ENCODE data around the gene FGFRL1. TPM values are rescaled to one million over a fixed set of nuclear protein-coding genes. Genes with fewer than 3 reads are reported as not detected.
A peak's percentile ranks its signal among the peaks of the same experiment; 100 is the strongest.

The FGFRL1 gene
- total and polyA plus RNA-seq, 4 donors, result 6.9 to 32.9 (median 24.2) TPM

DNA sequence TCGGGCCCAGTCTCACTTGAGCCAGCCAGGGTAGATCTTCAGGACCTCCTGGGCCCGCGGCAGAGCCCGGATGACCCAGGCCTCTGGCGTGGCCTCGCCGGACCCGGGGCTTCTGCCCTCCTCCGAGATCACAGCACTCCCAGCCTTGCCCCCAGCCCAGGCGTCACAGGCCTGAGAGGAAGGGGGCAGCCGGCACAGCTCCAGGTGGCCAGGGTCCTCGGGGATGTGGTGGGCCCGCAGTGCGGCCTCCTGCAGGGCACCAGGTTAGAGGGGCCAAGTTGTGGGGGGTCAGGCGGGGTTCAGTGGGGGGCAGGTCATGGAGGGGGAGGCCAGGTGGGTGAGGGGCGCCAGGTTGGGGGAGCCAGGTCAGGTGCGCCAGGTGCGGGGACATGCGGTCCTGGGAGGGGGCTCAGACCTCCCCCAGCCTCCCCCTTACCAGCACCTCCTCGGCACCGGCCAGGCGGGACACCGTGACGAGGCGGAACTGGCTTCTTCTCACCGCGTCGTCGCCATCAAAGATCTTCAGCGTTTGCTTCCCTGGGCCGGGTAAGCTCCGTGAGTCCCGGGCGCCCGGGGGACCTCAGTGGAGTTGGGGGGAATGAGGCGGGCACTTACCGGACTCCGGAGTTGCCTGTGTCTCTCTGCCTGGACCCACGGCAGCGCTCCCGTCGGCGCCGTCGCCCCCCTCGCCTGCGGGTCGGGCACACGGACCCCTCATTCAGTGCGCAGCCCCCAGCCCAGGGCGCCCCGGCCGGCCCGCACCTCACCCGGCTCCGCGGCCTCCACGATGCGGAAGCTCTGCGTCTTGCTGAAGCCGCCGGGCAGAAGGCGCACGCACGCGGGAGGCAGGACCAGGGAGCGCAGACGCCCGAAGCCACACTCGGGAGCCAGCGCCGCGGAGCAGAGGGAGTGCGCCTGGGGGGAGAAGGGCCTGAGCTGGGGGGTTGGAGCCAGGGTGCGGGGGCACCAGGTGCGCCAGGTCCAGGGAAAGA lies 44.0 kb upstream of the FGFRL1 start:
- no peaks in the 10 kb centered on the region for H3K27me3 ChIP-seq (ENCODE audit: control insufficient read depth in 1 of 2, insufficient read depth in 2 of 2, low read length in 1 of 2)
- H3K4me3 ChIP-seq (ENCODE audit: low read length in 2 of 2), result no peak overlapping the region
- H3K4me1 ChIP-seq (ENCODE audit: control insufficient read depth in 1 of 2, insufficient read depth in 2 of 2, low read length in 2 of 2), result no peaks in the 10 kb centered on the region
- intact Hi-C loops (cut with DNase I), result no loop called here
- ATAC-seq (ENCODE audit: low FRiP score) (no peak), DNase-seq (no peak)
- no peak overlapping the region for H3K27ac ChIP-seq (ENCODE audit: low read depth in 1 of 2, low read length in 2 of 2)
- WGBS, 2 donors, result 50 to 51% methylated on average over 67 to 76 of the region's 76 CpGs
- H3K36me3 ChIP-seq (ENCODE audit: control insufficient read depth in 1 of 2, insufficient read depth in 2 of 2, low read length in 1 of 2), result no peaks in the 10 kb centered on the region
- H3K9me3 ChIP-seq (ENCODE audit: control insufficient read depth, low read length), result no peaks in the 10 kb centered on the region

DNA sequence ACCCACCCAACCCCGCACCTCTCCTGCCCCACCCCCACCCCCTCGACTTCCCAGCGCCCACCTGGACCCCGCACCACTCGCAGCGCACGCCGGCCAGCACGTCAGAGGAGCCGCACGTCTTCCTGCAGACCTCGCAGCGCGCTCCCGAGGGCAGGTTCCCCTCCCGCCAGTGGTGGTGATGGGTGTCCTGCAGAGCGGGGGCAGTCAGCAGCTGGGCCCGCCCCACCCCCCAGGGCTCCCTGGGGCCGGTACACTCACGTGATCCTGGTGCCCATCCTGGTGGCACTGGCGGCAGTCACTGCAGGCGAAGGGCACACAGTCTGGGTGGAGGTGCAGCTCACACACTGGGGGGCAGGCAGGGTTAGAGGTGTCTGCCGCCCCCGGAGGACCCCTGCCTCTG lies 43.2 kb upstream of the FGFRL1 start:
- ATAC-seq (ENCODE audit: low FRiP score) (no peak), DNase-seq (no peak)
- WGBS, 2 donors, result 30 to 36% methylated on average over 24 of the region's 24 CpGs
- Histone ChIP-seq H3K4me1 (ENCODE audit: control insufficient read depth in 1 of 2, insufficient read depth in 2 of 2, low read length in 2 of 2) (no peaks in the 10 kb centered on the region), H3K4me3 (ENCODE audit: low read length in 2 of 2) (no peak overlapping the region), H3K9me3 (ENCODE audit: control insufficient read depth, low read length) (no peaks in the 10 kb centered on the region), H3K36me3 (ENCODE audit: control insufficient read depth in 1 of 2, insufficient read depth in 2 of 2, low read length in 1 of 2) (no peaks in the 10 kb centered on the region), H3K27ac (ENCODE audit: low read depth in 1 of 2, low read length in 2 of 2) (no peak overlapping the region), H3K27me3 (ENCODE audit: control insufficient read depth in 1 of 2, insufficient read depth in 2 of 2, low read length in 1 of 2) (no peaks in the 10 kb centered on the region)
- intact Hi-C loops (cut with DNase I), result no loop called here

DNA sequence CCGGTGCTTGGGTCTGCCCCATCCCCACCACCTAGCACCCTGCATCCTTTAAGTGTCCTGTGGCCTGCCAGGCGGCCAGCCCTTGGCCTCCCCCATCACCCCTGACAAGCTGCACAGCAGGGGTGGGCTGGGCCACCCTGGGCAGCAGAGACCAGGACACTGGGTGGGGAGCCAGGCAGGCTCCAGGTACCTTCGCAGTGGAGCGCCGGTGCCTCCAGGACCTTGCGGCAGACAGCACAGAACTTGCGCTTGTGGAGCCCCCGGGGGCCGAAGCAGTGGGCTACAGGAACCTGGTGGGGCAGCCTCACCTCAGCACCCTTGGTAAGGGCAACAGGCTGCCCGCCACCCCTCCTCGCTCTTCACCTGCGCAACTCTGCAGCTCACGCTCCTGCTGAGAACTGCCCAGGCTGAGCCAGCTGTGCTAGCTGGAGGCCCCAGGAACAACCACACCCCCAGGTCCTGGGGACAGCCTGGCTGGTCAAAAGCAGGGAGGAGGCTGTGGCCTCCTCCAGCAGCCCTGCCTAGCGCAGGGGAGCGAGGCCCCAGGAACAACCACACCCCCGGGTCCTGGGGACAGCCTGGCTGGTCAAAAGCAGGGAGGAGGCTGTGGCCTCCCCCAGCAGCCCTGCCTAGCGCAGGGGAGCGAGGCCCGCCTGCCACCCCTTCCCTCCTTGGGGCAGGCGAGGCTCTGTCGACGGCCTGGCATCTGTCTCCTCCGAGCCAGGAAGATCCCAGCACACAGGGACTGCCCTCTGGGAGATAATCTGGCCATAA lies 42.6 kb upstream of the FGFRL1 start:
- intact Hi-C loops (cut with DNase I), result no loop called here

DNA sequence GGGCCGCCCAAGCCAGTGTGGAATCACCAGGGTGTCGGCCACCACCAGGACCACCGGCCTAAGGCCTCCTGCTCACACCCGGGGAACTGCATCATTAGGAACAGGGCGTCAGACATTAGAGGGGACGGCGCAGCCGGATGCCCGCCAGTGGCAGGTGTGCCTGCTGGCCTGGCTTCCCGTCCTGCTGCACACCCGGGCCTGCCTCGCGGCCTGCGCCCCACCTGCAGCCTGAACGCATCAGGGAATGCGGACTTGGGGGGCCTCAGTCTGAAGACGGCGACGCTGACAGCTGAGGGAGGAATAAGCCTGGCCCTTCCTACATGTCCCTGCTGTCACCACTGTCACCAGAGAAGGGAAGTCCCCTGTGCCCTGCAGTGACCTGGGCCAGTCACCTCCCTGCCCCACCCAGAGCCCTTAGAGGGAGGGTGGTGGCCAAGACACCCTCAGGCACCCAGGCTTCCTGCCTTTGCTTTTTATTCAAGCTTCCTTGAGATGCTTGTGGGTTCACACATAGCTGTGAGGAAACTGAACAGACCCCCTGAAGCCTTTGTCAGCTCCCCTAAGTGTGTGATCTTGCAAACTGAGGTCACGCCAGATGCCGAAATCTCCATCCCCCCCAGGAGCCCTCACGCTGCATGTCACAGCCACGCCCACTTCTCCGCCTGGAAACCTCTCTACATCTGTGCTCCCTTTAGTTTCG lies 41.2 kb upstream of the FGFRL1 start:
- H3K4me1 ChIP-seq (ENCODE audit: control insufficient read depth in 1 of 2, insufficient read depth in 2 of 2, low read length in 2 of 2), result no peaks in the 10 kb centered on the region
- intact Hi-C loops (cut with DNase I), result loop anchor here in 1 of 2 donors (5.0 kb wide), 1 partner anchor 38 kb away; the partner anchor contains the start of genes GAK and TMEM175
- WGBS, 2 donors, result 89 to 94% methylated on average over 20 to 25 of the region's 25 CpGs
- DNase-seq (no peak), ATAC-seq (ENCODE audit: low FRiP score) (no peak)
- no peak overlapping the region for H3K27ac ChIP-seq (ENCODE audit: low read depth in 1 of 2, low read length in 2 of 2)
- H3K4me3 ChIP-seq (ENCODE audit: low read length in 2 of 2), result no peak overlapping the region
- no peaks in the 10 kb centered on the region for H3K9me3 ChIP-seq (ENCODE audit: control insufficient read depth, low read length)
- no peaks in the 10 kb centered on the region for H3K36me3 ChIP-seq (ENCODE audit: control insufficient read depth in 1 of 2, insufficient read depth in 2 of 2, low read length in 1 of 2)
- H3K27me3 ChIP-seq (ENCODE audit: control insufficient read depth in 1 of 2, insufficient read depth in 2 of 2, low read length in 1 of 2), result no peaks in the 10 kb centered on the region

More for the DNA sequence above, 42.6 kb upstream of the FGFRL1 start:
- no peak for DNase-seq
- H3K36me3 ChIP-seq (ENCODE audit: control insufficient read depth in 1 of 2, insufficient read depth in 2 of 2, low read length in 1 of 2), result no peaks in the 10 kb centered on the region
- H3K9me3 ChIP-seq (ENCODE audit: control insufficient read depth, low read length), result no peaks in the 10 kb centered on the region
- no peaks in the 10 kb centered on the region for H3K27me3 ChIP-seq (ENCODE audit: control insufficient read depth in 1 of 2, insufficient read depth in 2 of 2, low read length in 1 of 2)
- no peak overlapping the region for H3K27ac ChIP-seq (ENCODE audit: low read depth in 1 of 2, low read length in 2 of 2)
- WGBS, 2 donors, result 89 to 93% methylated on average over 23 of the region's 23 CpGs
- no peak for ATAC-seq (ENCODE audit: low FRiP score)
- H3K4me3 ChIP-seq (ENCODE audit: low read length in 2 of 2), result no peak overlapping the region
- H3K4me1 ChIP-seq (ENCODE audit: control insufficient read depth in 1 of 2, insufficient read depth in 2 of 2, low read length in 2 of 2), result no peaks in the 10 kb centered on the region

DNA sequence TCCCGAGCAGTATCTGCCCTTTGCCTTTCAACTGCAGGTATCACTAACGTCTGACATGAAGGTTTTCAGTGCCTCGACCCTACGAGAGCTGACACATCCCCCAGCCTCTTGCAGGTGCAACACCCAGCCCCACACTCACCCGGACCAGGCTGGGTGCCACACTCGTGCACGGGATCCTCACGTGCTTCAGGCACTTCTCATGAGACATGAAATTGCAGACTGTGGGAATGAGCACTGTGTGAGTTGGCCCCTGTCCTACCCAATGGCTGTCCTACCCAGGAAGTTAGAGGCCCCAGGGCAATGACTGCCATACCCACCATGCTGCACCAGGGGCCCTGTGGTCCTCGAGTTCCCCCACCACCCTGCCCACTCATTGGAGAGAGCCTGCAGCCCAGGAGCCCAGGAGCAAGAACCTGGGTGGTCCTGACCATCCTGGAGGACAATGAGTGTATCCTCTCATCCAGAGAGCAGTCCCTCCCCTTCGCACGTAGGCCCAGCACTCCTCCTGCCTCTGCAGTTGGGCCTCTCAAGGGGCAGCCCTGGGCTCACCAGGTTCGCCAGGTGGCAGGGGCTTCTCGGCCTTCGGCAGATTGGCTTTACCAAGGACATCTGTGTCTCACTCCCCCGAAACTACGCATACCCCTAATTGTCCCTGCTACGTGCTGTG lies 40.4 kb upstream of the FGFRL1 start:
- intact Hi-C loops (cut with DNase I), result loop anchor here in 1 of 2 donors (5.0 kb wide), 1 partner anchor 39 kb away; the partner anchor contains the start of genes GAK and TMEM175
- WGBS, 2 donors, result 80 to 81% methylated on average over 17 of the region's 17 CpGs
- Histone ChIP-seq H3K27me3 (ENCODE audit: control insufficient read depth in 1 of 2, insufficient read depth in 2 of 2, low read length in 1 of 2) (no peaks in the 10 kb centered on the region), H3K36me3 (ENCODE audit: control insufficient read depth in 1 of 2, insufficient read depth in 2 of 2, low read length in 1 of 2) (no peaks in the 10 kb centered on the region), H3K9me3 (ENCODE audit: control insufficient read depth, low read length) (no peaks in the 10 kb centered on the region), H3K4me3 (ENCODE audit: low read length in 2 of 2) (no peak overlapping the region), H3K4me1 (ENCODE audit: control insufficient read depth in 1 of 2, insufficient read depth in 2 of 2, low read length in 2 of 2) (no peaks in the 10 kb centered on the region), H3K27ac (ENCODE audit: low read depth in 1 of 2, low read length in 2 of 2) (no peak overlapping the region)
- ATAC-seq (ENCODE audit: low FRiP score) (no peak), DNase-seq (no peak)

DNA sequence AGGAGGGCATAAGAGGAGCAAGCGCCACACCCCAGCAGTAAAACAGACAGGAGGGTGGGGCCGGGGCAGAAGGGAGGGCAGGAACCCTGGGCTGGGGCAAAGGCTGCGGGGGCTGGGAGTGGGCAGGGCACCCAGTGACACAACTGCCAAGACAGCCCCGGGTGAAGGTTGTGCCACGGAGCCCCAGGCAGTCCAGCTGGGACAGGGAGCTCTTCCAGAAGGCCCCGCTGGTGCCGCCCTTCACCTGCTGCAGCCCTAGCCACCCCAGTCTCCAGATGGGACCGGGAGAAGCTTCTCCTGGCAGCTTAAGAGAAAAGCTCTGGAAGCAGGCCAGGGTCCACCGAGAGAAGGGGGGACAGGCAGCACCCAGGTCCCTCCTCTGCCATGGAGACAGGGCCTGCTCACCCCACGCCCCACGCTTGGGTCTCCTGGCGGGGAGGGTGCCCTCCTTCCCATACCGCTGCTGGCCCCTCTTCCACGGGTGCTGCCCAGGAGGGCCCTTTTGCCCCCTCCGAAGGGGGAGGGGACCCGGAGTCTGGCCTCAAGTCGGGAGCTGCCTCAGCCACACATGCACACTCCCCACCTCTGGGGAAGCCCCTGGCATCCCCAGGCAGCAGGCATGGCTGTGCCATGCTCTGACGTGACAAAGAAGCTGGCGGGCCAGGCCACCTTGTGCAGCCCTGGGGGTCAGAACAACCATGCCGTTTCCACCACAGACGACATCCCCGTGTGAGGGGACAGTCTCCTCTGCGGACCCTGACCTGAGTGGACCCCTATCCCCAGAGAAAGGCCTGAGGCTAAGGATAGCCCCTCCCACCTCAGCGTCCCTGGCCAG lies 39.5 kb upstream of the FGFRL1 start:
- H3K36me3 ChIP-seq (ENCODE audit: control insufficient read depth in 1 of 2, insufficient read depth in 2 of 2, low read length in 1 of 2), result no peaks in the 10 kb centered on the region
- no peaks in the 10 kb centered on the region for H3K27me3 ChIP-seq (ENCODE audit: control insufficient read depth in 1 of 2, insufficient read depth in 2 of 2, low read length in 1 of 2)
- ATAC-seq (ENCODE audit: low FRiP score) (no peak), DNase-seq (no peak)
- WGBS, 2 donors, result 44 to 52% methylated on average over 24 of the region's 24 CpGs
- no peaks in the 10 kb centered on the region for H3K4me1 ChIP-seq (ENCODE audit: control insufficient read depth in 1 of 2, insufficient read depth in 2 of 2, low read length in 2 of 2)
- no peak overlapping the region for H3K27ac ChIP-seq (ENCODE audit: low read depth in 1 of 2, low read length in 2 of 2)
- H3K4me3 ChIP-seq (ENCODE audit: low read length in 2 of 2), result no peak overlapping the region
- no peaks in the 10 kb centered on the region for H3K9me3 ChIP-seq (ENCODE audit: control insufficient read depth, low read length)
- intact Hi-C loops (cut with DNase I), result loop anchor here in 1 of 2 donors (5.0 kb wide), 1 partner anchor 40 kb away; the partner anchor contains the start of genes GAK and TMEM175

DNA sequence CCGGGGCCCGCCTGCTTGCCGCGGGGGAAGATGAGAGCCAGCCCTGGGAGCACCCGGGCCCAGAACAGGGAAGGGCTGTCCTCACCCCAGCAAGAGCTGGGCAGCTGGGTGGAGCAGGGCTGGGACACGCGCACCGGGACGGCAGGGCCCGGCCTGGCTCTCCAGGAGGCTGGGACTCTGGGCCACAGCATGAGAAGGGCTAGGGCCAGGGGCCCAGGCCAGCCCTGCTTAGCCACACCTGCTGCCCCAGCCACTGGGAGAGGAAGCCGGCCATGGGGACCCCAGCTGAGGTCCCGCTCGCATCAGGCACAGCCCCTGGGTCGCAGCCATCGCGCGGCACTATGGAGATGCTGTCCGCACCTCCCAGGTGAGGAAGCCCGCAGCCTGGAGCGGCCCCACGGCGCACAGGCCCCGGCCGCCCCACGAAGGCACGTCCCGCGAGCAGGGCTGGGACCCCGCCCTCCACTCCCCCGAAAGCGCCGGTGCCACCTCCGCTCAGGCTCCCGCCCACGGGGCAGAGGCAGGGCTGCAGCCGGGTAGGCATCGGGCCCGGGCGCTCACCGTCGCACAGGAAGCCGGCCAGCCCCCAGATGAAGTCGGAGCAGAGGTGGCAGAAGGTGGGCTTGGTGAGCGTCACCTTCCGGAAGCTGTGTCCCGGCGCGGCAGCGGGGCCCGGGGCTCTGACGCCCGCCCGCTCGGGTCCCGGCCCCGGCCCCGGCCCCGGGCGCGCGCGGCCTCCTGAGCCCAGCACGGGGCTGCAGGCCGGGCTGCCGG lies 38.6 kb upstream of the FGFRL1 start:
- no peaks in the 10 kb centered on the region for H3K36me3 ChIP-seq (ENCODE audit: control insufficient read depth in 1 of 2, insufficient read depth in 2 of 2, low read length in 1 of 2)
- no peaks in the 10 kb centered on the region for H3K9me3 ChIP-seq (ENCODE audit: control insufficient read depth, low read length)
- ATAC-seq (ENCODE audit: low FRiP score) (peak; percentile 31), DNase-seq (no peak)
- intact Hi-C loops (cut with DNase I), result loop anchor here in 1 of 2 donors (5.0 kb wide), 1 partner anchor 41 kb away; the partner anchor contains the start of genes GAK and TMEM175
- H3K27me3 ChIP-seq (ENCODE audit: control insufficient read depth in 1 of 2, insufficient read depth in 2 of 2, low read length in 1 of 2), result no peaks in the 10 kb centered on the region
- H3K4me3 ChIP-seq (ENCODE audit: low read length in 2 of 2), result peak overlapping the region; percentile 70 to 90
- WGBS, 2 donors, result 1% methylated on average over 49 to 65 of the region's 65 CpGs
- no peak overlapping the region for H3K27ac ChIP-seq (ENCODE audit: low read depth in 1 of 2, low read length in 2 of 2)
- H3K4me1 ChIP-seq (ENCODE audit: control insufficient read depth in 1 of 2, insufficient read depth in 2 of 2, low read length in 2 of 2), result no peaks in the 10 kb centered on the region
